IPS-15b (cell line): ENCODE data around the gene GGCX.
A peak's percentile ranks its signal among the peaks of the same experiment; 100 is the strongest.
"Not testable (repeated sequence)": the region's sequence is repeated elsewhere in the genome, so short reads cannot be mapped to it uniquely, and the experiment has no call there.

Experiments
- H3K27me3 ChIP-seq: one replicate; pipeline ENCODE4 v1.6.1; 2013; ENCODE audit warnings: low read length; ENCODE audit not compliant: control insufficient read depth, insufficient read depth
- H3K36me3 ChIP-seq: one replicate; pipeline ENCODE4 v1.6.1; 2013; ENCODE audit warnings: low read length; ENCODE audit not compliant: control insufficient read depth, insufficient read depth
- H3K4me1 ChIP-seq: one replicate; pipeline ENCODE4 v1.6.1; 2013; ENCODE audit warnings: mild to moderate bottlenecking, low read length; ENCODE audit not compliant: control insufficient read depth, insufficient read depth
- H3K4me3 ChIP-seq: one replicate; pipeline ENCODE4 v1.5.1; 2013; ENCODE audit warnings: low read depth, low read length
- H3K9ac ChIP-seq: one replicate; pipeline ENCODE4 v1.6.1; 2013; ENCODE audit warnings: low read depth, mild to moderate bottlenecking, low read length
- H3K9me3 ChIP-seq: one replicate; pipeline ENCODE4 v1.6.1; 2013; ENCODE audit warnings: mild to moderate bottlenecking, low read length; ENCODE audit not compliant: control insufficient read depth, insufficient read depth

Gene GGCX

DNA sequence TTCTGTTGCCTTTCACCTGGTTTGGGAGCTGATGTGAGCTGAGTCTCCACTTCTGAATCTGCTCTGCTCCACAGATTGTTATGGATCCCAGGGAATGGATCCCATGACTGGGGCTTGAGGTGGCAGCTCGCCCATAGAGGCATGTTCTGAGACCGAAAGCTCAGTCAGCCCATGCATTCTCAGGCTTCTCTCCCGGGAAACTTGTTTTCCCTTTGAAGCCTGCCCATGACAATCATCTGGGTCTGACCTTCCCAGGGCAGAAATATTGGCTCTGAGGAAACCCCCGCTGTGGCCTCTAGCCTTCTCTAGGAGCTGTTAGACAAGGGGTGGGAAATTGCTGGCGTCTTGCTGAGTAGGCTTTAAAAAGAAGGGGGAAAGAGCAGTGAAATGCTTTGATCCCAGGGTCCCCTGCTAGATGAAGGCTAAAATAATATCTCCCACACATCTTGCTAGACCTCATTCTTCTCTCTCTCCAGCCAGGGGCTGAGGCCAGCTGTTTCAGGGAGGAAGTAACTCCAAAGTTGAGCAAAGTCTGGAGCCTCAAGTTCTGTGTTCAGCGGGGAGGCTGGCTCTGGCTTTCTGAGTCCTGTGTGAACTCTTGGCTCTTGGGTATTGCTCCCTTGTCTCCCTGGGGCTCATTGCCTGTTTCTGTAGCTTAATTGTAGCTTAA is 18.1 kb upstream of the GGCX start:
- no peak overlapping the region for H3K4me3 ChIP-seq
- peaks cover 20% of the 10 kb centered on the region for H3K27me3 ChIP-seq
- H3K4me1 ChIP-seq = peaks cover 11% of the 10 kb centered on the region
- H3K36me3 ChIP-seq = no peaks in the 10 kb centered on the region
- H3K9me3 ChIP-seq = no peaks in the 10 kb centered on the region
- no peak overlapping the region for H3K9ac ChIP-seq

DNA sequence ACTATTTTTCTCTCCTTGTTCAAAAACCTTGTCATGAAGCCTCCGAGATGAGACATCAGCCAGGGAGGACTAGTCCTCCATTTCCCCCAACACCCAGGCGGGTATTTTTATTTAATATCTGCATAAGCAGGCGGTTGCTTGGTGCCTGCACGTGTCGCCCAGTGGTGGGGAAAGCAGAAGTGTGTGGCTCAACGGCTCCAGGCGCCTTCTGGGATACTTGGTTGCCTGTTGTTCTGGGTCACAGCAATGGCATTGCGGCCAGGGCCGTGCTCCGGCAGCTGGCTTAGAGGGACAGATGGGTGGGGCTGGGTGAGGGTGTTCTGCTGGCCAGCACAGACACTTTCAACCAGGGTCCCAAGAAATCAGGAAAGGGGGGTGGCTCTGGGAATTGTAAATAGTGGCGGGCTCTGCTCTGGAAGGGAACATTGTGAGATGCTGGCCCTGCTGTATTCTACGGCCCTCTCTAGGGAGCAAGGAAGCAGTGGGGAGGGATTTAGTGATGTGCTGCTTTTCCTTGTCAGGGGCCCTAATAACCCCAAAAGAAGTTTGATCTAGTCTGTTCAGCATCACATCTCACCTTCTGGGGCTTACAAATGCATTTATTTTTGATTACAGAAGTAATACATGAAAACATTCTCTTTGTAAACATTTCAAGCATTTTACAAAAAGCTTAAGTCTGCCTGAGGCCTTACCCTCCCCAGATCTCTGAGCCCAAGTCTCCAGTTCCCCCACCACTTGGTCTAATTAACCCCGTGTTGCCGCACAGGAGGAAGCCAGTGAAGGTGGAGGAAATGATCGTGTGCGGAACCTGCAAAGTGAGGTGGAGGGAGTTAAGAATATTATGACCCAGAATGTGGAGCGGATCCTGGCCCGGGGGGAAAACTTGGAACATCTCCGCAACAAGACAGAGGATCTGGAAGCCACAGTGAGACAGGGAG is 17.2 kb upstream of the GGCX start:
- Histone ChIP-seq H3K9ac (no peak overlapping the region), H3K27me3 (peaks cover 13% of the 10 kb centered on the region), H3K4me3 (peak overlapping the region; percentile 62), H3K9me3 (no peaks in the 10 kb centered on the region), H3K4me1 (peaks cover 11% of the 10 kb centered on the region), H3K36me3 (no peaks in the 10 kb centered on the region)

DNA sequence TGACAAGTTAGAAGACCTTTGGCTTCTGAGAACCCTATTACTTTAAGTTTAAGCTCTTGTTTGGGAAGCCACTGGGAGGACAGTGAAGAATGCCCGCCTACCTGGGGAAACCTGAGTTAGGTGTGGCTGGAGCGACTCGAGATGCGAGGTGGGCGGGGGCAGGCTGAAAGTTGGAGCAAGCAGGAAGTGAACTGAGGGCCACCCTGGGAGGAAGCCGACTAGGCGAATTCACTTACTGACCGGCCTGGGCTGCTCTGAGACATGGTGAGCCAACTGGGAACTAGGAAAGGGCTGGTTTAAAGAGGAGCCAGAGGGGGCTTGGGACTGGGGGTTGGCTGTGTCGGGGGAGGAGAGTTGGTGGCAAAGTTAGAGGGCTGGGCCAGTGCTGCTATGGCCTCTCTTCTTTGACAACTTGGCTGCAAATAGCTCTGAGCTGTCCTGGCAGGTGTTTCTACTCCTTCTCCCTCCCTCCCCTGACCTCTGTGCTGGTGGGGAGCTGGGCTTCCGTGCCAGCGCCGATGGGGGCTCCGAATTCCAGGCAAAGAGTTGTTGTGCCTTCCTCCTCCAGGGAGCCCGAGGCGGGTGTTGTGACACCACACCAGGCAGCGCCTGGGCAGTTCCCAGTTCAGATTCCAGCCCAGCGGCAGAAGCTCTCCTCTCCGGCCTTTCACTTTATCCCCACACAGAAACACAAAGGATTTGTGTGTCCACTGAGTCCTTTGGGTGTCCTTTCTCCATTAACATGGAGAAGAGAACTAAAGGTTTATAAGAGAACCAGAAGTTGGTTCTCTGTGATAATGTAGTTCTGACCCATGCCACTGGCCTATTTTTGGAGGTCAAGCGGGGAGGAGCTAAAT is 16.3 kb upstream of the GGCX start, which contains the start of gene VAMP8:
TSS of gene VAMP8 (plus strand) at position 201 of the 857 bp plus-strand sequence. CDS start at position 262, 61 bp downstream.
- Histone ChIP-seq H3K4me1 (peaks cover 11% of the 10 kb centered on the region), H3K36me3 (no peaks in the 10 kb centered on the region), H3K4me3 (peak within 1 kb of the TSS; percentile 62), H3K27me3 (peaks cover 8% of the 10 kb centered on the region), H3K9ac (peak within 1 kb of the TSS; percentile 38), H3K9me3 (no peaks in the 10 kb centered on the region)

DNA sequence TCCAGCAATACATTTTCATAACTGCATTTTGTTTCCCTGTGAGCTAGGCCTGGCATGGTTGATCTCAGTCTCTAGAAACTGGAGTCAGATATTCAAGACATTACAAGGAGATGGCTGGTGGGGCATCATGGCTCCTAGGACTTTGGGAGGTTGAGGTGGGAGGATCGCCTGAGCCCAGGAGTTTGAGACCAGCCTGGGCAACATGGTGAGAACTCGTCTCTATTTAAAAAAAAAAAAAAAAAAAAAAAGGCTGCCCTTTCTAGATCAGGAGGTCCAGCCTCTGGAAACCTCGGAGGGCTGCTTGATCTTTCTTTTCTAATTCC is 15.7 kb upstream of the GGCX start:
- peaks cover 11% of the 10 kb centered on the region for H3K4me1 ChIP-seq
- no peak overlapping the region for H3K9ac ChIP-seq
- no peaks in the 10 kb centered on the region for H3K9me3 ChIP-seq
- peaks cover 6% of the 10 kb centered on the region for H3K27me3 ChIP-seq
- H3K36me3 ChIP-seq = no peaks in the 10 kb centered on the region
- H3K4me3 ChIP-seq = peak overlapping the region; percentile 62

DNA sequence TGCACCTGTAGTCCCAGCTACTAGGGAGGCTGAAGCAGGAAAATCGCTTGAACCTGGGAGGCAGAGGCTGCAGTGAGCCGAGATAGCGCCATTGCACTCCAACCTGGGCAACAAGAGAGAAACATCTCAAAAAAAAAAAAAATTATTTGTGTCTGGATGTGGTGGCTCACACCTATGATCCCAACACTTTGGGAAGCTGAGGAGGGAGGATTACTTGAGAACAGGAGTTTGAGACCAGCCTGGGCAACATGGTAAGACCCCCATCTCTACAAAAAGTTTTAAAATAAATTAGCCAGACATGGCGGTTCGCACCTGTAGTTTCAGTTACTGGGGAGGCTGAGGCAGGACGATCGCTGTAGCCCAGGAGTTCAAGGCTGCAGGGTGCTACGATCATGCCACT is 14.4 kb upstream of the GGCX start:
- H3K4me3 ChIP-seq = no peak overlapping the region
- H3K4me1 ChIP-seq = peaks cover 11% of the 10 kb centered on the region
- H3K9me3 ChIP-seq = no peaks in the 10 kb centered on the region
- H3K27me3 ChIP-seq = peaks cover 18% of the 10 kb centered on the region
- H3K36me3 ChIP-seq = no peaks in the 10 kb centered on the region
- H3K9ac ChIP-seq = no peak overlapping the region

DNA sequence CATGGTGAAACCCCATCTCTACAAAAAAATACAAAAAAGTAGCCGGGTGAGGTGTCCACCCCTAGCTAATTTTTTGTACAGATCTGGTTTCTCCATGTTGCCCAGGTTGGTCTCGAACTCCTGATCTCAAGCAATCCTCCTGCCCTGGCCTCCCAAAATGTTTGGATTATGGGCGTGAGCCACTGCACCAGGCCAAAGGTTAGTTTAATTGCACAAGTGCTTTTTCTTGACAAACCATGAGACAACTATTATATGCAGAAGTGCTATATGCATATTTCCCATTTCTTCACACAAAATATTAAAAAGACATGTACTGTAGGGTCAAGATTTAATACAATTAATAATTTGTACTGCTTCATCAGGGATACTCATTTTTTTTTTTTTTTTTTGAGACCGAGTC is 5.0 kb upstream of the GGCX start:
- H3K9ac ChIP-seq = no peak overlapping the region
- no peaks in the 10 kb centered on the region for H3K4me1 ChIP-seq

DNA sequence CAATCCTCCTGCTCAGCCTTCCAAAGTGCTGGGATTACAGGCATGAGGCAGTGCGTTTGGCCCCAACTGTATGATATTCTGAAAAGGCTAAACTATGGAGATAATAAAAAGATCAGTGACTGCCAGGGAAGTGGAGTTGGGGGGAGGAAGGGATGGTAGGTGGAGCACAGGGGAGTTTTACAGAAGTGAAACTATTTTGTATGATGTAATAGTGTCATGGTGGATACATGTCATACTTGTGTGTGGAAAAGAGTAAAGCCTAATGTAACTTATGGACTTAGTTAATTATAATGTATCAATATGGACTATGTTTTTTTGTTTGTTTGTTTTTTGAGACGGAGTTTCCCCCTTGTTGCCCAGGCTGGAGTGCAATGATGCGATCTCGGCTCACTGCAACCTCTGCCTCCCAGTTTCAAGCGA is 2.9 kb upstream of the GGCX start:
- no peak overlapping the region for H3K9ac ChIP-seq
- no peaks in the 10 kb centered on the region for H3K4me1 ChIP-seq
- peaks cover 2% of the 10 kb centered on the region for H3K36me3 ChIP-seq
- peaks cover 6% of the 10 kb centered on the region for H3K27me3 ChIP-seq
- H3K4me3 ChIP-seq = no peak overlapping the region
- no peaks in the 10 kb centered on the region for H3K9me3 ChIP-seq

More for the DNA sequence above, 5.0 kb upstream of the GGCX start:
- no peaks in the 10 kb centered on the region for H3K36me3 ChIP-seq
- no peaks in the 10 kb centered on the region for H3K9me3 ChIP-seq
- H3K27me3 ChIP-seq = peaks cover 24% of the 10 kb centered on the region
- H3K4me3 ChIP-seq = no peak overlapping the region

DNA sequence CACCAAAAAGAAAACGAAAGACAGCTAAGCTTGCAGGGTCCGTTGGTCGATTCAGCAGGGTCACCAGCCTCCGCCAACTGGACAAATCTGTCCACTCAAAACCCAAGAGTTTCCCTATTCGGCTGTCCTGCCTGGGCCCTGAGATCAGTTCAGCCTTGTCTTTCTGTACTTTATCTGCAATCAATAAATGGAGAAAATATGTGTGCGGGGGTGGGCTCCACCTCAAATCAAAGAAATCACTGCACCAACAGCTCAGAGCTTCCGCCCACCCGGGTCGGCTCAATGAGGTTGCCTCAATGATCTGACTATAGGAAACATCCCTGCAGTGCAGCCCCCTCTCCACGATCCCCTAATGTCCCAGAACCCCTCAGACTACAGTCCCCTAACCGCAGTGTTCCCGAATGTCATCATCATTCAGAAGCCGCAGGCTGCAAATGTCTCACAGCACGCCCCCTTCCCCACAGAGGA is 447 bp downstream of the GGCX start:
- Histone ChIP-seq H3K9ac (peak overlapping the region; percentile 9), H3K9me3 (no peaks in the 10 kb centered on the region), H3K4me1 (no peaks in the 10 kb centered on the region), H3K36me3 (peaks cover 10% of the 10 kb centered on the region), H3K27me3 (no peaks in the 10 kb centered on the region), H3K4me3 (peak overlapping the region; percentile 97)

DNA sequence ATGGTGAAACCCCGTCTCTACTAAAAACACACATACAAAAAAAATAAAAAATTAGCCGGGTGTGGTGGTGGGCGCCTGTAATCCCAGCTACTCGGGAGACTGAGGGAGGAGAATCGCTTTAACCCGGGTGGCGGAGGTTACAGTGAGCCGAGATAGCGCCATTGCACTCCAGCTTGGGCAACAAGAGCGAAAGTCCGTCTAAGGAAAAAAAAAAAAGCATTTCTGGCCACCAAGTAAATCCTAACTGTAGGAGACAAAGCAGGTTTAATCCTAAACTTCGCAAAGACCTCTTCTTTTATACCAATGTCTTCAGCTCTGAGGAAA is 928 bp downstream of the GGCX start:
- not testable (repeated sequence) for H3K4me1 ChIP-seq, H3K27me3 ChIP-seq, H3K9me3 ChIP-seq, H3K9ac ChIP-seq, H3K36me3 ChIP-seq
- H3K4me3 ChIP-seq = peak overlapping the region; percentile 97

DNA sequence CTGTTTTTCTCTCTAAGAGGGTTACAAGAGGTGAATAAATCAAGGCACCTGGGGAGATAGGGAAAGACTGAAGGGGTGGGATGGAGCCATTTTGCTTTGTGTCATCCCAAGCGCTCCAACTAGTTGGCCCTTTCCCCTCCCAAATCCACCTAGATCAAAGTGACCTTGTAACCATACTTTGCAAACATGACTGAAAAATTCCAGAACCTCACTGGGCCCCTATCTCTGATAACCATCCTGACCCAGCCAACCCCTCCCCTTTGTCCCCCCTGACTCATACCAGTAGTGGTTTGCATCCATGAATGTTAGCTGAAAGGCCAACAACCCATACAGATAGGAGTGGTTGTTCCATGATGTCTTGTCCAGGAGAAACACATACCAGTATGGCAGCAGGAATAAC is 3.1 kb downstream of the GGCX start:
- Histone ChIP-seq H3K9ac (no peak overlapping the region), H3K9me3 (no peaks in the 10 kb centered on the region), H3K4me3 (no peak overlapping the region), H3K36me3 (peaks cover 18% of the 10 kb centered on the region), H3K27me3 (no peaks in the 10 kb centered on the region), H3K4me1 (no peaks in the 10 kb centered on the region)

DNA sequence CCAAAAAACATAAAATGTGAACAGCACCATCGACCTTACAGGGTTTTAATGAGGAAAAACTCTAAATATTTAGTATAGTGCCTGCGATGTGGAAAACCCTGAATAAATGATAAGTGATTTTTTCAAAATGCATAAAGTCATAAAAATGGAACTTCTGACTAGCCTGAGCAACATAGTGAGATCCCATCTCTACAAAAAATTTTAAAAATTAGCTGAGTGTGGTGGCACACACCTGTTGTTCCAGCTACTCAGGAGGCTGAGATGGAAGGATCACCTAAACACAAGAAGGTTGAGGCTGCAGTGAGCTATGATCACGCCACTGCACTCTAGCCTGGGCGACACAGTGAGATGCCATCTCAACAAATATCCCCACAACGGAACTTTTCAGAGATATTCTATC is 4.2 kb downstream of the GGCX start:
- H3K4me3 ChIP-seq = no peak overlapping the region
- no peaks in the 10 kb centered on the region for H3K27me3 ChIP-seq
- H3K36me3 ChIP-seq = peaks cover 25% of the 10 kb centered on the region
- no peak overlapping the region for H3K9ac ChIP-seq
- no peaks in the 10 kb centered on the region for H3K4me1 ChIP-seq
- no peaks in the 10 kb centered on the region for H3K9me3 ChIP-seq
